K562 (cell line): ENCODE data around the gene SLC4A2. TPM values are rescaled to one million over a fixed set of nuclear protein-coding genes. Genes with fewer than 3 reads are reported as not detected.

Source experiments
- ATAC-seq: fragments of 200-7000 bp; cut with Tn5 transposase; 3 replicates; pipeline ENCODE4 v1.9.1; 2020; ENCODE audit warnings: moderate library complexity
- Bru-seq: library from RNA; stranded (reverse); fragments of 400-500 nt; gene quantifications from one replicate; lab custom pipeline; 2021; lab: Mats Ljungman, UMichigan
- BruChase-seq, 2 experiments: library from RNA; stranded (reverse); fragments of 400-500 nt; gene quantifications; one replicate each; lab custom pipeline; 2021; lab: Mats Ljungman, UMichigan
- BruUV-seq: library from RNA; stranded (reverse); fragments of 400-500 nt; replicated peaks from 2 replicates; lab custom pipeline; 2021; lab: Mats Ljungman, UMichigan
- CTCF ChIA-PET: fragments of 300-600 bp; formaldehyde crosslinking; extraction: SDS; loops from one replicate; lab custom pipeline; 2021; ENCODE audit warnings: low intra/inter-chr PET ratio; lab: Yijun Ruan, JAX
- POLR2A ChIA-PET: fragments of 300-600, 350-650 bp; sonication (Branson Sonifier 250); formaldehyde crosslinking; extraction: SDS; loops from one replicate; lab custom pipeline; 2021; ENCODE audit warnings: antibody characterized with exemption, inconsistent platforms; lab: Yijun Ruan, JAX
- DNase-seq, 4 experiments: peaks; one replicate each; pipeline versions ENCODE4 v3.0.0 to v3.0.0-alpha.2; 2011 to 2018; ENCODE audit warnings: low spot score in 3 of 4, mixed read lengths in 3 of 4; ENCODE audit errors: extremely low read depth in 1 of 4
- FAIRE-seq: peaks from 2 replicates; lab custom pipeline; 2011; peaks lifted over from hg19 to GRCh38; lab: Jason Lieb, UNC
- H2AFZ ChIP-seq: 2 replicates; pipeline ENCODE4 v1.6.0; 2011; ENCODE audit warnings: low read depth, low read length, control low read depth, inconsistent platforms
- H3K27ac ChIP-seq: fragments of 200-600 bp; 3 replicates; pipeline ENCODE4 v1.8.0; 2011; ENCODE audit warnings: low read depth, mild to moderate bottlenecking, control low read depth, inconsistent platforms, low read length, moderate library complexity, mixed read lengths; ENCODE audit errors: extremely low read depth
- H3K27me3 ChIP-seq, 2 experiments: fragments of 300-600 bp in 1 of 2; 2 replicates in 1 of 2; 3 replicates in 1 of 2; pipeline versions ENCODE4 v1.6.0 to v1.8.0; 2011; ENCODE audit warnings: inconsistent platforms in 2 of 2, low read length in 2 of 2, mild to moderate bottlenecking in 1 of 2, mixed read lengths in 1 of 2, moderate library complexity in 1 of 2; ENCODE audit not compliant: control insufficient read depth in 2 of 2, insufficient read depth in 2 of 2
- H3K36me3 ChIP-seq: fragments of 300-600 bp; 3 replicates; pipeline ENCODE4 v1.8.0; 2011; ENCODE audit warnings: mild to moderate bottlenecking, low read length, inconsistent platforms; ENCODE audit not compliant: control insufficient read depth, insufficient read depth
- H3K4me1 ChIP-seq, 2 experiments: fragments of 200-600 bp in 1 of 2; replicated peaks in 1 of 2; 2 replicates in 1 of 2; 3 replicates in 1 of 2; pipeline versions ENCODE4 v1.5.1 to v1.8.0; 2011; ENCODE audit warnings: inconsistent platforms in 2 of 2, low read length in 2 of 2, mild to moderate bottlenecking in 1 of 2, mixed read lengths in 1 of 2, moderate library complexity in 1 of 2; ENCODE audit not compliant: control insufficient read depth in 2 of 2, insufficient read depth in 2 of 2
- H3K4me2 ChIP-seq: 2 replicates; pipeline ENCODE4 v1.6.1; 2011; ENCODE audit warnings: low read length, control low read depth, inconsistent platforms, mixed read lengths; ENCODE audit not compliant: insufficient read depth
- H3K4me3 ChIP-seq: fragments of 200-600 bp; sonication (generic), shearing (Covaris generic); 2 replicates; pipeline ENCODE4 v1.5.1; 2016; ENCODE audit warnings: control low read depth, inconsistent platforms
- H3K79me2 ChIP-seq: fragments of 200-600 bp; 3 replicates; pipeline ENCODE4 v1.8.0; 2011; ENCODE audit warnings: low read length, inconsistent platforms; ENCODE audit not compliant: control insufficient read depth, insufficient read depth
- H3K9ac ChIP-seq, 2 experiments: 2 replicates each; pipeline versions ENCODE4 v1.6.0 to v1.6.1; 2011; ENCODE audit warnings: low read depth in 2 of 2, low read length in 2 of 2, control low read depth in 1 of 2, inconsistent platforms in 1 of 2, mild to moderate bottlenecking in 1 of 2, mixed read lengths in 1 of 2; ENCODE audit not compliant: insufficient read depth in 1 of 2
- H3K9me1 ChIP-seq: one replicate; pipeline ENCODE4 v1.6.0; 2011; ENCODE audit warnings: inconsistent platforms, mild to moderate bottlenecking, low read length, moderate library complexity; ENCODE audit not compliant: control insufficient read depth, insufficient read depth
- H3K9me3 ChIP-seq: replicated peaks from 2 replicates; pipeline ENCODE4 v1.5.1; 2011; ENCODE audit warnings: low read depth, low read length, inconsistent platforms; ENCODE audit not compliant: control insufficient read depth, insufficient read depth
- H4K20me1 ChIP-seq: replicated peaks from 2 replicates; pipeline ENCODE4 v1.6.1; 2011; ENCODE audit warnings: low read length, inconsistent platforms, mixed read lengths; ENCODE audit not compliant: control insufficient read depth, insufficient read depth
- ETS2 ChIP-seq: IDR thresholded peaks from 2 replicates; pipeline ENCODE4 v1.6.1; 2016; ENCODE audit warnings: borderline replicate concordance, missing genetic modification characterization, mild to moderate bottlenecking, moderate library complexity, missing compliant biosample characterization; ENCODE audit not compliant: poor library complexity, severe bottlenecking
- KAT8 ChIP-seq: fragments of 450-650 bp; IDR thresholded peaks from 2 replicates; pipeline ENCODE4 v1.6.1; 2016; ENCODE audit warnings: low read depth, mild to moderate bottlenecking
- MNT ChIP-seq, 2 experiments: fragments of 450-650 bp; conservative IDR thresholded peaks; 2 replicates each; pipeline ENCODE4 v1.6.1; 2017; ENCODE audit warnings: mild to moderate bottlenecking in 2 of 2, moderate library complexity in 2 of 2
- SLC30A9 ChIP-seq: fragments of 250-450 bp; sonication (Bioruptor Pico); IDR thresholded peaks from 2 replicates; pipeline ENCODE4 v1.8.0; 2022; ENCODE audit warnings: mild to moderate bottlenecking, moderate library complexity
- SRSF7 ChIP-seq: fragments of 200-400 bp; formaldehyde crosslinking; optimal IDR thresholded peaks from 2 replicates; pipeline ENCODE3; 2017; ENCODE audit warnings: mild to moderate bottlenecking, low read depth, low read length
- TAL1 ChIP-seq: fragments of 450-650 bp; IDR thresholded peaks from 2 replicates; pipeline ENCODE4 v1.6.1; 2016; ENCODE audit warnings: mild to moderate bottlenecking
- ZNF589 ChIP-seq: fragments of 200-800 bp; sonication (Bioruptor generic); IDR thresholded peaks from 2 replicates; pipeline ENCODE4 v1.6.1; 2016; ENCODE audit warnings: low read depth, missing genetic modification characterization, missing compliant biosample characterization
- ZNF707 ChIP-seq: fragments of 250-450 bp; sonication (Bioruptor Pico); conservative IDR thresholded peaks from 2 replicates; pipeline ENCODE4 v1.8.0; 2022; ENCODE audit warnings: inconsistent platforms, mild to moderate bottlenecking, moderate library complexity
- WGBS: fragments of 100-300 bp; shearing (Covaris generic); methylation state at CpG from one replicate; pipeline ENCODE4 v1.1.6; 2016; ENCODE audit warnings: low coverage, mixed read lengths; ENCODE audit not compliant: insufficient coverage; ENCODE audit errors: missing lambda C conversion rate; 5-methylcytosine and 5-hydroxymethylcytosine counted together
- in situ Hi-C: fragments of 300-500 bp; cut with MboI; formaldehyde crosslinking; loops from 4 replicates; pipeline ENCODE4 v1.15.0; 2018; ENCODE audit warnings: inconsistent platforms, mixed read lengths
- intact Hi-C: fragments of 100-400 bp; cut with micrococcal nuclease; formaldehyde crosslinking; loops from 2 replicates; pipeline ENCODE4 v1.14.2; 2022
- long read RNA-seq, 3 experiments: library from polyadenylated mRNA in 2 of 3; library from RNA in 1 of 3; unstranded in 2 of 3; stranded (forward) in 1 of 3; transcript quantifications; one replicate each; pipeline ENCODE4 v2.0.0, GENCODE V29; 2019 to 2022
- polyA minus RNA-seq, 3 experiments: library from RNA; depleted of rRNA, polyadenylated mRNA; stranded (reverse); fragments of >200 nt; gene quantifications; 2 replicates each; pipeline ENCODE4 v1.2.3, GENCODE V29; 2011
- polyA plus RNA-seq, 8 experiments: library from polyadenylated mRNA; depleted of rRNA in 4 of 8; stranded (reverse) in 5 of 8; unstranded in 3 of 8; fragments of >200 nt; fragmentation: Nextera tagmentation in 2 of 8; fragmentation: Illumina TruSeq in 1 of 8; extraction: Ambion mirVana in 2 of 8; extraction: Trizol in 1 of 8; gene quantifications; 2 replicates each; pipeline versions ENCODE4 v1.2.1 to v1.2.3, GENCODE V29; 2011 to 2014; ENCODE audit warnings: inconsistent platforms in 1 of 8, missing spikeins in 1 of 8
- total RNA-seq, 7 experiments: library from RNA; depleted of rRNA in 6 of 7; stranded (reverse); fragments of >200 nt in 6 of 7; fragmentation: Illumina TruSeq in 2 of 7; extraction: Trizol in 2 of 7; gene quantifications; 2 replicates each; pipeline versions ENCODE4 v1.2.1 to v1.2.3, GENCODE V29; 2011 to 2021; ENCODE audit warnings: low replicate concordance in 1 of 7

The SLC4A2 gene, protein sequence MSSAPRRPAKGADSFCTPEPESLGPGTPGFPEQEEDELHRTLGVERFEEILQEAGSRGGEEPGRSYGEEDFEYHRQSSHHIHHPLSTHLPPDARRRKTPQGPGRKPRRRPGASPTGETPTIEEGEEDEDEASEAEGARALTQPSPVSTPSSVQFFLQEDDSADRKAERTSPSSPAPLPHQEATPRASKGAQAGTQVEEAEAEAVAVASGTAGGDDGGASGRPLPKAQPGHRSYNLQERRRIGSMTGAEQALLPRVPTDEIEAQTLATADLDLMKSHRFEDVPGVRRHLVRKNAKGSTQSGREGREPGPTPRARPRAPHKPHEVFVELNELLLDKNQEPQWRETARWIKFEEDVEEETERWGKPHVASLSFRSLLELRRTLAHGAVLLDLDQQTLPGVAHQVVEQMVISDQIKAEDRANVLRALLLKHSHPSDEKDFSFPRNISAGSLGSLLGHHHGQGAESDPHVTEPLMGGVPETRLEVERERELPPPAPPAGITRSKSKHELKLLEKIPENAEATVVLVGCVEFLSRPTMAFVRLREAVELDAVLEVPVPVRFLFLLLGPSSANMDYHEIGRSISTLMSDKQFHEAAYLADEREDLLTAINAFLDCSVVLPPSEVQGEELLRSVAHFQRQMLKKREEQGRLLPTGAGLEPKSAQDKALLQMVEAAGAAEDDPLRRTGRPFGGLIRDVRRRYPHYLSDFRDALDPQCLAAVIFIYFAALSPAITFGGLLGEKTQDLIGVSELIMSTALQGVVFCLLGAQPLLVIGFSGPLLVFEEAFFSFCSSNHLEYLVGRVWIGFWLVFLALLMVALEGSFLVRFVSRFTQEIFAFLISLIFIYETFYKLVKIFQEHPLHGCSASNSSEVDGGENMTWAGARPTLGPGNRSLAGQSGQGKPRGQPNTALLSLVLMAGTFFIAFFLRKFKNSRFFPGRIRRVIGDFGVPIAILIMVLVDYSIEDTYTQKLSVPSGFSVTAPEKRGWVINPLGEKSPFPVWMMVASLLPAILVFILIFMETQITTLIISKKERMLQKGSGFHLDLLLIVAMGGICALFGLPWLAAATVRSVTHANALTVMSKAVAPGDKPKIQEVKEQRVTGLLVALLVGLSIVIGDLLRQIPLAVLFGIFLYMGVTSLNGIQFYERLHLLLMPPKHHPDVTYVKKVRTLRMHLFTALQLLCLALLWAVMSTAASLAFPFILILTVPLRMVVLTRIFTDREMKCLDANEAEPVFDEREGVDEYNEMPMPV
- 230 and 845 TPM in 2 replicates for total RNA-seq (2011; cell fraction: chromatin; rRNA removed; ENCODE audit: low replicate concordance)
- 746 and 756 TPM in 2 replicates for total RNA-seq (2011; cell fraction: nucleolus; rRNA removed)
- total RNA-seq (2011; cell fraction: nucleoplasm; rRNA removed), result 367 and 388 TPM in 2 replicates
- total RNA-seq (2014; rRNA removed), result 360 and 417 TPM in 2 replicates
- total RNA-seq (2014; rRNA removed; fragmentation: Illumina TruSeq; extraction: Trizol), result 32.6 and 55.0 TPM in 2 replicates
- total RNA-seq (2015; rRNA removed; fragmentation: Illumina TruSeq; extraction: Trizol), result 130 and 132 TPM in 2 replicates
- 363 and 375 TPM in 2 replicates for total RNA-seq (2021)
- polyA plus RNA-seq (2011; rRNA removed), result 69.2 and 85.2 TPM in 2 replicates
- polyA plus RNA-seq (2011; cell fraction: cytosol; rRNA removed), result 68.0 and 147 TPM in 2 replicates
- 438 and 829 TPM in 2 replicates for polyA plus RNA-seq (2011; cell fraction: nucleus; rRNA removed)
- 243 and 347 TPM in 2 replicates for polyA plus RNA-seq (2012)
- 166 and 212 TPM in 2 replicates for polyA plus RNA-seq (2014; fragmentation: Illumina TruSeq; extraction: Trizol)
- 10 to 100 TPM; 11.4 to 28.8 TPM for polyA plus RNA-seq (2014; fragmentation: Nextera tagmentation; extraction: Ambion mirVana)
- polyA plus RNA-seq (2014; rRNA removed), result 306 and 316 TPM in 2 replicates
- 29.9 and 60.1 TPM in 2 replicates for polyA minus RNA-seq (2011; rRNA and poly(A)+ RNA removed)
- 79.9 and 106 TPM in 2 replicates for polyA minus RNA-seq (2011; cell fraction: cytosol; rRNA and poly(A)+ RNA removed)
- 138 and 143 TPM in 2 replicates for polyA minus RNA-seq (2011; cell fraction: nucleus; rRNA and poly(A)+ RNA removed)
- Bru-seq, nascent RNA, result percentile 79 among the genes with signal in this experiment
- percentile 78 among the genes with signal in this experiment for BruChase-seq, experiment 1, labeled RNA remaining after a 2-hour chase
- BruChase-seq, experiment 2, labeled RNA remaining after a 6-hour chase, result percentile 88 among the genes with signal in this experiment
- long read RNA-seq, experiment 1, full-length matches to known transcripts, result 286 of 974 reads
- long read RNA-seq, experiment 1, partial matches to known transcripts, result 575 of 974 reads
- long read RNA-seq, experiment 1, other reads (novel, unspliced or antisense), result 113 of 974 reads
- long read RNA-seq, experiment 2, full-length matches to known transcripts, result 56 of 245 reads
- long read RNA-seq, experiment 2, partial matches to known transcripts, result 147 of 245 reads
- long read RNA-seq, experiment 2, other reads (novel, unspliced or antisense), result 42 of 245 reads
- long read RNA-seq, experiment 3, full-length matches to known transcripts, result 7 of 28 reads
- long read RNA-seq, experiment 3, partial matches to known transcripts, result 16 of 28 reads
- long read RNA-seq, experiment 3, other reads (novel, unspliced or antisense), result 5 of 28 reads

GRCh38 chr7:151059367-151060112 lies at the start of gene SLC4A2:
SLC4A2 (plus strand) TSS chr7:151059589; CDS start chr7:151061988, 2,399 bp downstream.
- Histone ChIP-seq H2AFZ (peak within 1 kb of the TSS; percentile 91), H4K20me1 (peaks cover 10% of the 10 kb centered on the region), H3K4me1 (peaks cover 57 to 79% of the 10 kb centered on the region in 2 experiments), H3K79me2 (peaks cover 56% of the 10 kb centered on the region), H3K36me3 (peaks cover 22% of the 10 kb centered on the region; the same call in 2 of the 3 replicates), H3K9me1 (no peaks in the 10 kb centered on the region), H3K9me3 (no peaks in the 10 kb centered on the region), H3K4me2 (peak within 1 kb of the TSS; percentile 94), H3K27ac (peak within 1 kb of the TSS; percentile 90), H3K4me3 (peak within 1 kb of the TSS; percentile 84), H3K27me3 (no peaks in the 10 kb centered on the region), H3K9ac (peak within 1 kb of the TSS; percentile 85 to 91)
- ChIA-PET CTCF (interaction anchor here (0.5 to 1.7 kb wide), 9 partner anchors 21 to 680 kb away, joined by 3 to 8 read pairs (median 3); partner anchors contain the start of genes ABCB8 and AGAP3), POLR2A (interaction anchor here (0.6 to 2.4 kb wide), 5 partner anchors 9 to 23 kb away, joined by 3 to 9 read pairs (median 4); partner anchors contain the start of gene FASTK)
- no TSS peak for BruUV-seq
- DNase-seq, result peak; percentile 94 to 98 (median 95)
- WGBS, result 1% methylated on average over 35 of the region's 75 CpGs
- intact Hi-C loops, result loop anchor here (1.0 to 2.0 kb wide), 2 partner anchors 49 to 51 kb away; no protein-coding TSS in a partner anchor
- no peak for FAIRE-seq
- peak; percentile 33 for ATAC-seq
- in situ Hi-C loops, result no loop called here
- no peak for TF ChIP-seq MNT (conservative IDR thresholded peaks at IDR 0.05)
- peak; percentile 98 for TF ChIP-seq ZNF589 (CRISPR knock-in tag)
- TF ChIP-seq SLC30A9 (CRISPR knock-in tag), result no peak
- TF ChIP-seq KAT8, result no peak
- no peak for TF ChIP-seq ZNF707 (CRISPR knock-in tag)
- no peak; the same call in 1 of the 2 replicates for TF ChIP-seq TAL1
- no peak for TF ChIP-seq ETS2 (tag)
- no peak for TF ChIP-seq SRSF7
